ENCODE measurements around the gene SLC30A5. TPM values are rescaled to one million over a fixed set of nuclear protein-coding genes. Genes with fewer than 3 reads are reported as not detected.
A peak's percentile ranks its signal among the peaks of the same experiment; 100 is the strongest.
"Not testable (repeated sequence)": the region's sequence is repeated elsewhere in the genome, so short reads cannot be mapped to it uniquely, and the experiment has no call there.

Gene SLC30A5
- total RNA-seq (ENCODE audit: low replicate concordance): 28.5 and 52.8 TPM in 2 replicates

DNA sequence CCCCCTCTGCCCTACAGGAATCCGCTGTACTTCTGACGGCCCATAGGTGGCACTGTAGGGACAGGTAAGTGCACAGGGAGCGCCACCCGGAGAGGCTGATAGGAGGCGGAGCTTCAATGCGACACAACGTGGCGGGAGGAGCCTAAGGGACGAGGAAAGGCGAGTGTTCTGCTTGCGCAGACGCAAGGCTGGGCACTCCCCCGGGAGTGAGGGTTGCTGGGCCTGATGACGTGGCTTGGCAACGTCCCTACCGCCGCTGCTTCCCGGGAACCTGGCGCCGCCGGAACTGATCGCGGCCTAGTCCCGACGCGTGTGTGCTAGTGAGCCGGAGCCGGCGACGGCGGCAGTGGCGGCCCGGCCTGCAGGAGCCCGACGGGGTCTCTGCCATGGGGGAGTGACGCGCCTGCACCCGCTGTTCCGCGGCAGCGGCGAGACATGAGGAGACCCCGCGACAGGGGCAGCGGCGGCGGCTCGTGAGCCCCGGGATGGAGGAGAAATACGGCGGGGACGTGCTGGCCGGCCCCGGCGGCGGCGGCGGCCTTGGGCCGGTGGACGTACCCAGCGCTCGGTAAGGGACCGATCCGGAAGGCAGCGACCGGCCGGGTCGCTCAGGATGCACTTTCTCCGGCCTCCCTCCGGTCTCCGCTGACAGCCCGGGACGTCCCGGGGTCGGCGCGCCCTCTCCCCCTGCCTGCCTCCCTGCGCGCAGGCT, at the start of gene SLC30A5:
SLC30A5 (plus strand) TSS at position 244 of the 712 bp plus-strand sequence; CDS start at position 486, 242 bp downstream.
- peak; percentile 97 for TF ChIP-seq CTCF (IDR thresholded peaks at IDR 0.05; ENCODE audit: insufficient read depth, low read length)
- H3K4me3 ChIP-seq (ENCODE audit: low read depth, low read length): peak within 1 kb of the TSS; percentile 83
- DNase-seq (ENCODE audit: low read depth): peak; percentile 100

DNA sequence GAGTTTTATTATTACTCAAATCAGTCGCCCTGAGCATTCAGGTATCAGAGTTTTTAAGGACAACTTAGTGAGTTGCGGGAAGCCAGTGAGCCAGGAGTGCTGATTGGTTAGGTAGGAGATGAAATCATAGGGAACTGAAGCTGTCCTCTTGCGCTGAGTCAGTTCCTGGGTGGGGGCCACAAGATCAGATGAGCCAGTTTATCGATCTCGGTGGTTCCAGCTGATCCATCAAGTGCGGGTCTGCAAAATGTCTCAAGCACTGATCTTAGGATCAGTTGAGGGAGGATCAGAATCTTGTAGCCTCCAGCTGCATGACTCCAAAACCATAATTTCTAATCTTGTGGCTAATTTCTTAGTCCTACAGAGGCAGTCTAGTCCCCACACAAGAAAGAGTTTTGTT, 48.6 kb upstream of the SLC30A5 start:
- not testable (repeated sequence) for DNase-seq (ENCODE audit: low read depth); H3K4me3 ChIP-seq (ENCODE audit: low read depth, low read length)

GRCh38 chr5:69046375-69046957, 47.3 kb upstream of the SLC30A5 start:
- DNase-seq (ENCODE audit: low read depth): peak; percentile 32
- H3K4me3 ChIP-seq (ENCODE audit: low read depth, low read length): no peak overlapping the region
- TF ChIP-seq CTCF (IDR thresholded peaks at IDR 0.05; ENCODE audit: insufficient read depth, low read length): no peak

GRCh38 chr5:69048230-69048629, 45.6 kb upstream of the SLC30A5 start:
- DNase-seq (ENCODE audit: low read depth): peak; percentile 5

DNA sequence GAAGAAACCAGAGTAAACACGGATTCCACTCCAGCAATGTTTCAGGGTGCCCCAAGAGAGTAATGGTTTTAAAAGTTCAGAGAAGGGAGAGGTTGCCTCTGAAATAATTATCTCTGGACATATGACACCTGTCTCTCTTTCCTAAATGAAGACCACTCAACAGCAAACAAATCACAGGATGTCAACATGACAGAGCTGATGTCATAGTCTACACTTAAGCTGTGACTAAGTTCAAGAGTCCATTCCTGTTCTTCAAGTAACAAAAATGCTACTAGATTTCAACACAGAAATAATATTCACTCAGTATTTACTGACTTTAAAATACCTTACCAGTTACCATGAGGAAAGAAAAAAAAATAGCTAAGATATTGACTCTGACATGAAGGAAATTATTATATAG, 44.7 kb upstream of the SLC30A5 start:
- no peak for DNase-seq (ENCODE audit: low read depth)
- no peak for TF ChIP-seq CTCF (IDR thresholded peaks at IDR 0.05; ENCODE audit: insufficient read depth, low read length)
- H3K4me3 ChIP-seq (ENCODE audit: low read depth, low read length): no peak overlapping the region

More at GRCh38 chr5:69048230-69048629, 45.6 kb upstream of the SLC30A5 start:
- peak; percentile 34 for TF ChIP-seq CTCF (IDR thresholded peaks at IDR 0.05; ENCODE audit: insufficient read depth, low read length)
- H3K4me3 ChIP-seq (ENCODE audit: low read depth, low read length): no peak overlapping the region

- no peak overlapping the region for H3K4me3 ChIP-seq (ENCODE audit: low read depth, low read length)
- DNase-seq (ENCODE audit: low read depth): no peak
- no peak for TF ChIP-seq CTCF (IDR thresholded peaks at IDR 0.05; ENCODE audit: insufficient read depth, low read length)
These were observed 44.0 kb upstream of the SLC30A5 start for GRCh38 chr5:69049796-69050195.

DNA sequence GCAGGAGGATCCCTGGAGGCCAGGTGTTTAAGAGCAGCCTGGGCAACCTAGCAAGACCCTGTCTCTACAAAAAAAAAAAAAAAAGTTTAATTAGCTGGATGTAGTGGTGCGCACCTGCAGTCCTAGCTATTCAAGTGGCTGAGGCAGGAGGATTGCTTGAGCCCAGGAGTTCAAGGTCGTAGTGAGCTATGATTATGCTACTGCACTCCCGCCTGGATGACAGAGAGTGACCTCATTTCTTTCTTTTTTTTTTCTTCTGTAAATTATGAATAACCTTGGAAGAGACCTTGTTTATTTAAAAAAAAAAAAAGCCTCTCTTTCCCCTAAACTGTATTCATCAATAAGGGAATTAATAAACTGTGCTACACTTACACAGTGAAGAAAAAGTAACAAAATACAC, 43.6 kb upstream of the SLC30A5 start:
- H3K4me3 ChIP-seq (ENCODE audit: low read depth, low read length): no peak overlapping the region
- DNase-seq (ENCODE audit: low read depth): no peak
- TF ChIP-seq CTCF (IDR thresholded peaks at IDR 0.05; ENCODE audit: insufficient read depth, low read length): no peak

Measured in fibroblast of the aortic adventitia (primary cell).